Right lobe of liver (tissue), 4 donors: ENCODE data around the gene C11orf58.

Source experiments
- CTCF ChIP-seq, 4 donors: fragments of 200-600 bp in 3 of 4; fragments of 450-650 bp in 1 of 4; IDR thresholded peaks; one replicate each; pipeline versions ENCODE4 v1.5.1 to v1.8.0; 2016 to 2022; ENCODE audit warnings: antibody characterized with exemption in 4 of 4, mild to moderate bottlenecking in 2 of 4
- POLR2A ChIP-seq: fragments of 450-650 bp; IDR thresholded peaks from one replicate; pipeline ENCODE4 v1.6.1; 2017; ENCODE audit warnings: antibody characterized with exemption, mild to moderate bottlenecking
- donor health status: DM: no; HTN: no; CAD: no.
- donor health status: DM: no; HTN: no; CAD: no.
- donor health status: DM: no; HTN: yes; CAD: no.

- TF ChIP-seq CTCF (IDR thresholded peaks at IDR 0.05): no peak
- TF ChIP-seq POLR2A: no peak
Observed at GRCh38 chr11:16778876-16779275, 40.4 kb downstream of the C11orf58 start.
